Gastrocnemius medialis (tissue), 4 donors: ENCODE results near the gene TSPAN1.

Experiments
- CTCF ChIP-seq, 5 experiments: fragments of 450-650 bp in 3 of 5; fragments of 200-600 bp in 2 of 5; sonication (generic) in 2 of 5; IDR thresholded peaks in 4 of 5; conservative IDR thresholded peaks in 1 of 5; 1 replicate in 4 of 5; 2 replicates in 1 of 5; pipeline ENCODE4 v1.5.1; 2016 to 2019; ENCODE audit warnings: antibody characterized with exemption in 5 of 5, mild to moderate bottlenecking in 3 of 5, moderate library complexity in 3 of 5
- POLR2A ChIP-seq, 2 donors: fragments of 450-650 bp; IDR thresholded peaks; one replicate each; pipeline ENCODE4 v1.6.1; 2017; ENCODE audit warnings: antibody characterized with exemption in 2 of 2, mild to moderate bottlenecking in 2 of 2, moderate library complexity in 2 of 2

GRCh38 chr1:46148318-46148717 is 26.6 kb upstream of the TSPAN1 start:
- no peak for TF ChIP-seq CTCF (IDR thresholded peaks at IDR 0.05 in 4 of 5, conservative IDR thresholded peaks at IDR 0.05 in 1 of 5)
- TF ChIP-seq POLR2A (IDR thresholded peaks at IDR 0.05): no peak
